IPS DF 19.7 (cell line): ENCODE measurements around the gene ADAMTSL1.
A peak's percentile ranks its signal among the peaks of the same experiment; 100 is the strongest.

Experiments
- DNase-seq: peaks from one replicate; pipeline ENCODE4 v3.0.0-alpha.2; 2013; ENCODE audit warnings: low read depth, low spot score

ADAMTSL1 gene

GRCh38 chr9:18775241-18775640 is 301.3 kb downstream of the ADAMTSL1 start:
- no peak for DNase-seq

- no peak for DNase-seq
Observed at GRCh38 chr9:18775930-18776329, 302.0 kb downstream of the ADAMTSL1 start.

- DNase-seq: no peak
Observed at GRCh38 chr9:18776836-18777820, 303.2 kb downstream of the ADAMTSL1 start.

GRCh38 chr9:18778147-18778546 is 304.2 kb downstream of the ADAMTSL1 start:
- DNase-seq: no peak

GRCh38 chr9:18778846-18779245 is 304.9 kb downstream of the ADAMTSL1 start:
- no peak for DNase-seq

GRCh38 chr9:18783909-18784308 is 310.0 kb downstream of the ADAMTSL1 start:
- DNase-seq: no peak

- DNase-seq: no peak
Observed at GRCh38 chr9:18785604-18786003, 311.7 kb downstream of the ADAMTSL1 start.

GRCh38 chr9:18786196-18786595 is 312.2 kb downstream of the ADAMTSL1 start:
- no peak for DNase-seq

GRCh38 chr9:18786911-18787650 is 313.1 kb downstream of the ADAMTSL1 start:
- no peak for DNase-seq

- DNase-seq: no peak
Observed at GRCh38 chr9:18788256-18788655, 314.3 kb downstream of the ADAMTSL1 start.

GRCh38 chr9:18791074-18791473 is 317.1 kb downstream of the ADAMTSL1 start:
- DNase-seq: peak; percentile 33

GRCh38 chr9:18793122-18793521 is 319.2 kb downstream of the ADAMTSL1 start:
- no peak for DNase-seq

- DNase-seq: no peak
Observed at GRCh38 chr9:18795947-18796671, 322.2 kb downstream of the ADAMTSL1 start.

- no peak for DNase-seq
Observed at GRCh38 chr9:18796696-18797270, 322.8 kb downstream of the ADAMTSL1 start.

- DNase-seq: no peak
Observed at GRCh38 chr9:18798106-18798505, 324.2 kb downstream of the ADAMTSL1 start.

- no peak for DNase-seq
Observed at GRCh38 chr9:18798508-18799290, 324.7 kb downstream of the ADAMTSL1 start.

- no peak for DNase-seq
Observed at GRCh38 chr9:18799428-18799827, 325.5 kb downstream of the ADAMTSL1 start.

GRCh38 chr9:18800579-18800978 is 326.6 kb downstream of the ADAMTSL1 start:
- DNase-seq: no peak

- DNase-seq: no peak
Observed at GRCh38 chr9:18805386-18805785, 331.4 kb downstream of the ADAMTSL1 start.

- DNase-seq: no peak
Observed at GRCh38 chr9:18806232-18807080, 332.5 kb downstream of the ADAMTSL1 start.
